B cell (primary cell): ENCODE results near the gene PI4K2B. TPM values are rescaled to one million over a fixed set of nuclear protein-coding genes. Genes with fewer than 3 reads are reported as not detected.

Experiments
- ATAC-seq: fragments of 200-7000 bp; cut with Tn5 transposase; one replicate; pipeline ENCODE4 v1.10.0; 2021; ENCODE audit warnings: low read depth, mild to moderate bottlenecking, moderate number of reproducible peaks, moderate library complexity
- CTCF ChIA-PET: fragments of 350-600 bp; sonication (Branson Sonifier 250); formaldehyde crosslinking; loops from one replicate; lab custom pipeline; 2021; ENCODE audit warnings: antibody characterized with exemption, inconsistent platforms; lab: Charles Lee
- POLR2A ChIA-PET: fragments of 350-600 bp; sonication (Branson Sonifier 250); formaldehyde crosslinking; loops from one replicate; lab custom pipeline; 2021; ENCODE audit warnings: antibody characterized with exemption; lab: Charles Lee
- DNase-seq: peaks from one replicate; pipeline ENCODE4 v3.0.0; 2013
- H2AFZ ChIP-seq: 2 replicates; pipeline ENCODE4 v1.6.1; 2012; ENCODE audit warnings: mild to moderate bottlenecking, low read depth, low read length; ENCODE audit not compliant: insufficient read depth, poor library complexity, severe bottlenecking
- H3K27ac ChIP-seq, 2 donors: 1 replicate in 1 of 2; 2 replicates in 1 of 2; pipeline ENCODE4 v1.5.1; 2012 to 2013; ENCODE audit warnings: low read length in 2 of 2, mild to moderate bottlenecking in 2 of 2, moderate library complexity in 1 of 2
- H3K27me3 ChIP-seq, 4 experiments: fragments of 200-600 bp in 1 of 4; sonication (generic) in 1 of 4; replicated peaks in 1 of 4; 1 replicate in 2 of 4; 2 replicates in 2 of 4; pipeline versions ENCODE4 v1.6.1 to v1.7.0; 2013 to 2016; ENCODE audit warnings: low read length in 3 of 4, mild to moderate bottlenecking in 2 of 4, mixed read lengths in 1 of 4, moderate library complexity in 1 of 4; ENCODE audit not compliant: insufficient read depth in 4 of 4, control insufficient read depth in 3 of 4; ENCODE audit errors: control extremely low read depth in 1 of 4
- H3K36me3 ChIP-seq, 2 experiments: replicated peaks in 1 of 2; 1 replicate in 1 of 2; 2 replicates in 1 of 2; pipeline versions ENCODE4 v1.6.1 to v1.7.1; 2013; ENCODE audit warnings: low read length in 1 of 2; ENCODE audit not compliant: insufficient read depth in 2 of 2, control insufficient read depth in 1 of 2; ENCODE audit errors: control extremely low read depth in 1 of 2, extremely low read depth in 1 of 2
- H3K4me1 ChIP-seq, 2 donors: fragments of 200-600 bp in 1 of 2; sonication (generic) in 1 of 2; 1 replicate in 1 of 2; 2 replicates in 1 of 2; pipeline versions ENCODE4 v1.5.1 to v1.6.1; 2013 to 2017; ENCODE audit warnings: low read length in 2 of 2; ENCODE audit not compliant: control insufficient read depth in 2 of 2, insufficient read depth in 2 of 2
- H3K4me2 ChIP-seq: replicated peaks from 2 replicates; pipeline ENCODE3; 2012; ENCODE audit warnings: mild to moderate bottlenecking, low read depth, low read length; ENCODE audit not compliant: poor library complexity, severe bottlenecking
- H3K4me3 ChIP-seq, 5 experiments: fragments of 200-600 bp in 1 of 5; sonication (generic) in 1 of 5; 1 replicate in 3 of 5; 2 replicates in 2 of 5; pipeline versions ENCODE4 v1.5.1 to v1.7.0; 2011 to 2016; ENCODE audit warnings: low read length in 4 of 5, mild to moderate bottlenecking in 4 of 5, low read depth in 2 of 5, control low read depth in 1 of 5, moderate library complexity in 1 of 5; ENCODE audit not compliant: insufficient read depth in 1 of 5; ENCODE audit errors: control extremely low read depth in 1 of 5, extremely low read depth in 1 of 5
- H3K79me2 ChIP-seq: fragments of 200-600 bp; sonication (generic); one replicate; pipeline ENCODE4 v1.6.0; 2016; ENCODE audit warnings: low read length; ENCODE audit not compliant: control insufficient read depth, insufficient read depth
- H3K9ac ChIP-seq: fragments of 200-600 bp; sonication (generic); 2 replicates; pipeline ENCODE4 v1.6.1; 2017; ENCODE audit warnings: mild to moderate bottlenecking, low read length, moderate library complexity
- H3K9me3 ChIP-seq, 3 donors: one replicate each; pipeline versions ENCODE4 v1.6.1 to v1.7.1; 2013; ENCODE audit warnings: low read length in 2 of 3; ENCODE audit not compliant: control insufficient read depth in 2 of 3, insufficient read depth in 1 of 3; ENCODE audit errors: control extremely low read depth in 1 of 3
- H4K20me1 ChIP-seq: 2 replicates; pipeline ENCODE4 v1.6.0; 2012; ENCODE audit warnings: mild to moderate bottlenecking, low read length; ENCODE audit not compliant: insufficient read depth, control insufficient read depth, poor library complexity, severe bottlenecking
- H3K27ac Mint-ChIP-seq: one replicate; pipeline ENCODE4 v1.8.0; 2021; ENCODE audit warnings: mixed read lengths
- H3K27me3 Mint-ChIP-seq: one replicate; pipeline ENCODE4 v1.8.0; 2021; ENCODE audit warnings: mixed read lengths
- H3K4me1 Mint-ChIP-seq: one replicate; pipeline ENCODE4 v1.8.0; 2021; ENCODE audit warnings: mixed read lengths
- H3K4me3 Mint-ChIP-seq: one replicate; pipeline ENCODE4 v1.8.0; 2021; ENCODE audit warnings: mixed read lengths
- H3K9me3 Mint-ChIP-seq: one replicate; pipeline ENCODE4 v1.8.0; 2022; ENCODE audit warnings: mixed read lengths; ENCODE audit not compliant: insufficient read depth
- CTCF ChIP-seq: fragments of 200-600 bp; IDR thresholded peaks from one replicate; pipeline ENCODE4 v1.8.0; 2022; ENCODE audit warnings: antibody characterized with exemption, mild to moderate bottlenecking
- EZH2 ChIP-seq: IDR thresholded peaks from 2 replicates; pipeline ENCODE4 v1.6.1; 2012; ENCODE audit warnings: borderline replicate concordance, low read depth, mild to moderate bottlenecking, moderate library complexity, low read length; ENCODE audit not compliant: insufficient read depth, poor library complexity, severe bottlenecking
- WGBS: methylation state at CpG from one replicate; pipeline ENCODE4 v1.1.5; 2013; ENCODE audit warnings: missing lambda C conversion rate; ENCODE audit not compliant: insufficient coverage; 5-methylcytosine and 5-hydroxymethylcytosine counted together
- intact Hi-C: fragments of 100-400 bp; cut with micrococcal nuclease; formaldehyde crosslinking; loops from one replicate; pipeline ENCODE4 v1.10.0; 2022
- polyA plus RNA-seq: library from polyadenylated mRNA; depleted of rRNA; stranded (reverse); fragments of >200 nt; gene quantifications from 2 replicates; pipeline ENCODE4 v1.2.3, GENCODE V29; 2012
- total RNA-seq, 2 donors: library from RNA; stranded (reverse); fragments of 120-200 nt in 1 of 2; gene quantifications; 1 replicate in 1 of 2; 2 replicates in 1 of 2; pipeline versions ENCODE4 v1.2.3 to v1.2.4, GENCODE V29; 2013 to 2022

Gene PI4K2B
- total and polyA plus RNA-seq, 2 donors (not counting 1 experiment from before 2014, with no cell fraction given): 3.8 to 13.7 TPM

- H3K27ac Mint-ChIP-seq: no peak overlapping the region
- DNase-seq: no peak
- Histone ChIP-seq H3K4me2 (no peak overlapping the region), H2AFZ (no peak overlapping the region), H3K9me3 (no peaks in the 10 kb centered on the region), H3K36me3 (no peaks in the 10 kb centered on the region), H3K27ac (no peak overlapping the region), H3K4me1 (no peaks in the 10 kb centered on the region), H4K20me1 (no peaks in the 10 kb centered on the region), H3K4me3 (no peak overlapping the region), H3K9ac (no peak overlapping the region), H3K27me3 (no peaks in the 10 kb centered on the region), H3K79me2 (no peaks in the 10 kb centered on the region)
- ATAC-seq: no peak
- intact Hi-C loops: no loop called here
- WGBS: 95% methylated on average over 9 of the region's 11 CpGs
- no peaks in the 10 kb centered on the region for H3K9me3 Mint-ChIP-seq
- POLR2A ChIA-PET: no interaction called here
- CTCF ChIA-PET: interaction anchor here (1.2 kb wide), 1 partner anchor 21 kb away, joined by 3 read pairs; no protein-coding TSS in a partner anchor
- H3K4me1 Mint-ChIP-seq: no peaks in the 10 kb centered on the region
- no peak for TF ChIP-seq EZH2
- no peak for TF ChIP-seq CTCF
- no peak overlapping the region for H3K4me3 Mint-ChIP-seq
- peaks cover 5% of the 10 kb centered on the region for H3K27me3 Mint-ChIP-seq
These were observed 56.7 kb downstream of the PI4K2B start for GRCh38 chr4:25290490-25291067.

- Mint-ChIP-seq H3K4me1 (no peaks in the 10 kb centered on the region), H3K9me3 (no peaks in the 10 kb centered on the region), H3K4me3 (no peak overlapping the region), H3K27ac (no peak overlapping the region), H3K27me3 (peaks cover 5% of the 10 kb centered on the region)
- TF ChIP-seq EZH2 (no peak), CTCF (no peak)
- ATAC-seq (no peak), DNase-seq (no peak)
- H3K4me2 ChIP-seq: no peak overlapping the region
- ChIA-PET CTCF (interaction anchor here (1.2 kb wide), 1 partner anchor 20 kb away, joined by 3 read pairs; no protein-coding TSS in a partner anchor), POLR2A (no interaction called here)
- H3K36me3 ChIP-seq: no peaks in the 10 kb centered on the region
- H2AFZ ChIP-seq: no peak overlapping the region
- no peaks in the 10 kb centered on the region for H3K9me3 ChIP-seq
- no peaks in the 10 kb centered on the region for H4K20me1 ChIP-seq
- H3K4me3 ChIP-seq: no peak overlapping the region
- H3K79me2 ChIP-seq: no peaks in the 10 kb centered on the region
- 84% methylated on average over 9 of the region's 12 CpGs for WGBS
- no peaks in the 10 kb centered on the region for H3K27me3 ChIP-seq
- H3K27ac ChIP-seq: no peak overlapping the region
- intact Hi-C loops: no loop called here
- H3K9ac ChIP-seq: no peak overlapping the region
- H3K4me1 ChIP-seq: no peaks in the 10 kb centered on the region
These were observed 57.4 kb downstream of the PI4K2B start for GRCh38 chr4:25291158-25291733.
